ENCODE data around the gene CLEC10A.
"Not testable (repeated sequence)": the region's sequence is repeated elsewhere in the genome, so short reads cannot be mapped to it uniquely, and the experiment has no call there.

The CLEC10A gene

GRCh38 chr17:7107795-7108559, 27.9 kb upstream of the CLEC10A start:
- Histone ChIP-seq H3K27ac (ENCODE audit: low read depth, low read length) (no peak overlapping the region), H3K36me3 (ENCODE audit: insufficient read depth, low read length) (no peaks in the 10 kb centered on the region), H3K4me1 (ENCODE audit: insufficient read depth, low read length) (no peaks in the 10 kb centered on the region), H3K9me3 (ENCODE audit: insufficient read depth, low read depth, low read length) (no peaks in the 10 kb centered on the region), H3K4me3 (ENCODE audit: low read length) (no peak overlapping the region), H3K27me3 (ENCODE audit: insufficient read depth, low read length) (no peaks in the 10 kb centered on the region), H3K9ac (ENCODE audit: low read depth, low read length) (no peak overlapping the region)
- 90% methylated on average over 32 of the region's 32 CpGs for WGBS

- H3K9ac ChIP-seq (ENCODE audit: low read depth, low read length): no peak overlapping the region
- no peaks in the 10 kb centered on the region for H3K36me3 ChIP-seq (ENCODE audit: insufficient read depth, low read length)
- WGBS: 91% methylated on average over 20 of the region's 20 CpGs
Observed at GRCh38 chr17:7107012-7107754, 27.1 kb upstream of the CLEC10A start.

GRCh38 chr17:7102421-7102820, 22.4 kb upstream of the CLEC10A start:
- Histone ChIP-seq H3K9ac (ENCODE audit: low read depth, low read length) (no peak overlapping the region), H3K4me1 (ENCODE audit: insufficient read depth, low read length) (no peaks in the 10 kb centered on the region), H3K27ac (ENCODE audit: low read depth, low read length) (no peak overlapping the region), H3K9me3 (ENCODE audit: insufficient read depth, low read depth, low read length) (no peaks in the 10 kb centered on the region), H3K36me3 (ENCODE audit: insufficient read depth, low read length) (no peaks in the 10 kb centered on the region), H3K4me3 (ENCODE audit: low read length) (no peak overlapping the region), H3K27me3 (ENCODE audit: insufficient read depth, low read length) (peaks cover 2% of the 10 kb centered on the region; the same call in 1 of the 2 replicates)
- WGBS: 90% methylated on average over 6 of the region's 6 CpGs

More at GRCh38 chr17:7107012-7107754, 27.1 kb upstream of the CLEC10A start:
- no peaks in the 10 kb centered on the region for H3K9me3 ChIP-seq (ENCODE audit: insufficient read depth, low read depth, low read length)
- no peak overlapping the region for H3K27ac ChIP-seq (ENCODE audit: low read depth, low read length)
- H3K4me1 ChIP-seq (ENCODE audit: insufficient read depth, low read length): no peaks in the 10 kb centered on the region
- no peaks in the 10 kb centered on the region for H3K27me3 ChIP-seq (ENCODE audit: insufficient read depth, low read length)
- H3K4me3 ChIP-seq (ENCODE audit: low read length): no peak overlapping the region

GRCh38 chr17:7101531-7101930, 21.5 kb upstream of the CLEC10A start:
- 92% methylated on average over 14 of the region's 14 CpGs for WGBS
- Histone ChIP-seq H3K4me3 (ENCODE audit: low read length) (no peak overlapping the region), H3K36me3 (ENCODE audit: insufficient read depth, low read length) (no peaks in the 10 kb centered on the region), H3K4me1 (ENCODE audit: insufficient read depth, low read length) (no peaks in the 10 kb centered on the region), H3K9ac (ENCODE audit: low read depth, low read length) (no peak overlapping the region), H3K9me3 (ENCODE audit: insufficient read depth, low read depth, low read length) (no peaks in the 10 kb centered on the region), H3K27ac (ENCODE audit: low read depth, low read length) (no peak overlapping the region), H3K27me3 (ENCODE audit: insufficient read depth, low read length) (peaks cover 2% of the 10 kb centered on the region; the same call in 1 of the 2 replicates)

GRCh38 chr17:7100641-7101379, 20.8 kb upstream of the CLEC10A start:
- not testable (repeated sequence) for H3K27me3 ChIP-seq (ENCODE audit: insufficient read depth, low read length); H3K4me1 ChIP-seq (ENCODE audit: insufficient read depth, low read length); H3K9me3 ChIP-seq (ENCODE audit: insufficient read depth, low read depth, low read length); H3K36me3 ChIP-seq (ENCODE audit: insufficient read depth, low read length); H3K4me3 ChIP-seq (ENCODE audit: low read length); H3K9ac ChIP-seq (ENCODE audit: low read depth, low read length); H3K27ac ChIP-seq (ENCODE audit: low read depth, low read length)
- 93% methylated on average over 48 of the region's 50 CpGs for WGBS

GRCh38 chr17:7098802-7099459, 18.9 kb upstream of the CLEC10A start:
- H3K4me1 ChIP-seq (ENCODE audit: insufficient read depth, low read length): no peaks in the 10 kb centered on the region
- 91% methylated on average over 9 of the region's 13 CpGs for WGBS

GRCh38 chr17:7097940-7098339, 17.9 kb upstream of the CLEC10A start:
- no peaks in the 10 kb centered on the region for H3K36me3 ChIP-seq (ENCODE audit: insufficient read depth, low read length)
- H3K27ac ChIP-seq (ENCODE audit: low read depth, low read length): no peak overlapping the region
- peaks cover 2% of the 10 kb centered on the region; the same call in 1 of the 2 replicates for H3K27me3 ChIP-seq (ENCODE audit: insufficient read depth, low read length)
- H3K9me3 ChIP-seq (ENCODE audit: insufficient read depth, low read depth, low read length): no peaks in the 10 kb centered on the region
- WGBS: 89% methylated on average over 5 of the region's 5 CpGs
- H3K9ac ChIP-seq (ENCODE audit: low read depth, low read length): no peak overlapping the region
- no peaks in the 10 kb centered on the region for H3K4me1 ChIP-seq (ENCODE audit: insufficient read depth, low read length)
- H3K4me3 ChIP-seq (ENCODE audit: low read length): no peak overlapping the region

More at GRCh38 chr17:7098802-7099459, 18.9 kb upstream of the CLEC10A start:
- Histone ChIP-seq H3K27me3 (ENCODE audit: insufficient read depth, low read length) (peaks cover 2% of the 10 kb centered on the region; the same call in 1 of the 2 replicates), H3K9ac (ENCODE audit: low read depth, low read length) (no peak overlapping the region), H3K36me3 (ENCODE audit: insufficient read depth, low read length) (no peaks in the 10 kb centered on the region), H3K9me3 (ENCODE audit: insufficient read depth, low read depth, low read length) (no peaks in the 10 kb centered on the region), H3K27ac (ENCODE audit: low read depth, low read length) (no peak overlapping the region), H3K4me3 (ENCODE audit: low read length) (no peak overlapping the region)

GRCh38 chr17:7095625-7096024, 15.6 kb upstream of the CLEC10A start:
- Histone ChIP-seq H3K9me3 (ENCODE audit: insufficient read depth, low read depth, low read length) (no peaks in the 10 kb centered on the region), H3K36me3 (ENCODE audit: insufficient read depth, low read length) (no peaks in the 10 kb centered on the region), H3K4me3 (ENCODE audit: low read length) (no peak overlapping the region), H3K9ac (ENCODE audit: low read depth, low read length) (no peak overlapping the region), H3K27ac (ENCODE audit: low read depth, low read length) (no peak overlapping the region), H3K4me1 (ENCODE audit: insufficient read depth, low read length) (no peaks in the 10 kb centered on the region), H3K27me3 (ENCODE audit: insufficient read depth, low read length) (no peaks in the 10 kb centered on the region)
- WGBS: 100% methylated on average over 1 of the region's 1 CpG

GRCh38 chr17:7094652-7095019, 14.6 kb upstream of the CLEC10A start:
- no peaks in the 10 kb centered on the region for H3K36me3 ChIP-seq (ENCODE audit: insufficient read depth, low read length)
- no peaks in the 10 kb centered on the region for H3K4me1 ChIP-seq (ENCODE audit: insufficient read depth, low read length)
- no peaks in the 10 kb centered on the region for H3K9me3 ChIP-seq (ENCODE audit: insufficient read depth, low read depth, low read length)
- WGBS: 93% methylated on average over 10 of the region's 10 CpGs
- H3K27ac ChIP-seq (ENCODE audit: low read depth, low read length): no peak overlapping the region
- H3K27me3 ChIP-seq (ENCODE audit: insufficient read depth, low read length): no peaks in the 10 kb centered on the region
- no peak overlapping the region for H3K4me3 ChIP-seq (ENCODE audit: low read length)
- no peak overlapping the region for H3K9ac ChIP-seq (ENCODE audit: low read depth, low read length)

- not testable (repeated sequence) for H3K27ac ChIP-seq (ENCODE audit: low read depth, low read length); H3K27me3 ChIP-seq (ENCODE audit: insufficient read depth, low read length); H3K36me3 ChIP-seq (ENCODE audit: insufficient read depth, low read length); H3K9me3 ChIP-seq (ENCODE audit: insufficient read depth, low read depth, low read length); H3K9ac ChIP-seq (ENCODE audit: low read depth, low read length); H3K4me3 ChIP-seq (ENCODE audit: low read length); H3K4me1 ChIP-seq (ENCODE audit: insufficient read depth, low read length)
- WGBS: 92% methylated on average over 20 of the region's 28 CpGs
Observed at GRCh38 chr17:7091311-7092005, 11.4 kb upstream of the CLEC10A start.
